Prostate gland (tissue), 2 donors: ENCODE measurements around the gene SCYL1. TPM values are rescaled to one million over a fixed set of nuclear protein-coding genes. Genes with fewer than 3 reads are reported as not detected.
A peak's percentile ranks its signal among the peaks of the same experiment; 100 is the strongest.

Source experiments
- DNase-seq: peaks from one replicate; pipeline ENCODE4 v3.0.0-alpha.2; 2019; ENCODE audit warnings: low spot score
- H3K27ac ChIP-seq, 2 donors: fragments of 200-600 bp; sonication (generic); 2 replicates each; pipeline ENCODE4 v1.5.1; 2017 to 2019
- H3K27me3 ChIP-seq: fragments of 200-600 bp; sonication (generic); replicated peaks from 2 replicates; pipeline ENCODE4 v1.5.1; 2019; ENCODE audit not compliant: insufficient read depth
- H3K36me3 ChIP-seq, 2 donors: fragments of 200-600 bp; sonication (generic); 1 replicate in 1 of 2; 2 replicates in 1 of 2; pipeline versions ENCODE4 v1.5.1 to v1.8.1; 2017 to 2019
- H3K4me1 ChIP-seq: fragments of 200-600 bp; sonication (generic); replicated peaks from 2 replicates; pipeline ENCODE4 v1.5.1; 2019
- H3K4me3 ChIP-seq, 2 donors: fragments of 200-600 bp; sonication (generic); 2 replicates each; pipeline ENCODE4 v1.5.1; 2017 to 2019
- H3K9me3 ChIP-seq: fragments of 200-600 bp; sonication (generic); 2 replicates; pipeline ENCODE4 v1.5.1; 2017
- POLR2A ChIP-seq: fragments of 450-650 bp; IDR thresholded peaks from one replicate; pipeline ENCODE4 v1.6.1; 2016; ENCODE audit warnings: antibody characterized with exemption, mild to moderate bottlenecking
- POLR2AphosphoS5 ChIP-seq: sonication (generic); formaldehyde crosslinking; IDR thresholded peaks from one replicate; pipeline ENCODE4 v1.6.1; 2017; ENCODE audit warnings: antibody characterized with exemption
- WGBS: methylation state at CpG from one replicate; pipeline ENCODE4 v1.1.5; 2018; 5-methylcytosine and 5-hydroxymethylcytosine counted together
- intact Hi-C: fragments of 100-400 bp; cut with DNase I; formaldehyde crosslinking; loops from one replicate; pipeline ENCODE4 v1.14.2; 2022
- total RNA-seq, 2 donors: library from RNA; depleted of rRNA; stranded (reverse); fragments of >200 nt; gene quantifications; one replicate each; pipeline ENCODE4 v1.1.0, GENCODE V29; 2016
- TF ChIP-seq, protein P1 (sequence below), 4 experiments: fragments of 200-600 bp in 2 of 4; fragments of 450-650 bp in 2 of 4; sonication (generic) in 2 of 4; IDR thresholded peaks; 1 replicate in 3 of 4; 2 replicates in 1 of 4; pipeline ENCODE4 v1.5.1; 2016 to 2019; ENCODE audit warnings: antibody characterized with exemption in 4 of 4, mild to moderate bottlenecking in 2 of 4, moderate library complexity in 2 of 4

Gene SCYL1
- total RNA-seq, 2 donors from 2014 or later: 125 to 177 TPM

DNA sequence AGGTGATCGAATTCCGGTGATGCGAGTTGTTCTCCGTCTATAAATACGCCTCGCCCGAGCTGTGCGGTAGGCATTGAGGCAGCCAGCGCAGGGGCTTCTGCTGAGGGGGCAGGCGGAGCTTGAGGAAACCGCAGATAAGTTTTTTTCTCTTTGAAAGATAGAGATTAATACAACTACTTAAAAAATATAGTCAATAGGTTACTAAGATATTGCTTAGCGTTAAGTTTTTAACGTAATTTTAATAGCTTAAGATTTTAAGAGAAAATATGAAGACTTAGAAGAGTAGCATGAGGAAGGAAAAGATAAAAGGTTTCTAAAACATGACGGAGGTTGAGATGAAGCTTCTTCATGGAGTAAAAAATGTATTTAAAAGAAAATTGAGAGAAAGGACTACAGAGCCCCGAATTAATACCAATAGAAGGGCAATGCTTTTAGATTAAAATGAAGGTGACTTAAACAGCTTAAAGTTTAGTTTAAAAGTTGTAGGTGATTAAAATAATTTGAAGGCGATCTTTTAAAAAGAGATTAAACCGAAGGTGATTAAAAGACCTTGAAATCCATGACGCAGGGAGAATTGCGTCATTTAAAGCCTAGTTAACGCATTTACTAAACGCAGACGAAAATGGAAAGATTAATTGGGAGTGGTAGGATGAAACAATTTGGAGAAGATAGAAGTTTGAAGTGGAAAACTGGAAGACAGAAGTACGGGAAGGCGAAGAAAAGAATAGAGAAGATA, 25.7 kb upstream of the SCYL1 start, which contains the start of gene MALAT1:
MALAT1 (plus strand) TSS at position 69 of the 736 bp plus-strand sequence.
- H3K4me3 ChIP-seq: peak within 1 kb of the TSS; percentile 80 to 88
- intact Hi-C loops: loop anchor here (2.0 kb wide), 2 partner anchors 26 to 80 kb away; no protein-coding TSS in a partner anchor
- no peaks in the 10 kb centered on the region for H3K27me3 ChIP-seq
- peak; percentile 92 for DNase-seq
- TF ChIP-seq POLR2A (peak; percentile 99), POLR2AphosphoS5 (peak; percentile 100)
- TF ChIP-seq, protein P1, sequence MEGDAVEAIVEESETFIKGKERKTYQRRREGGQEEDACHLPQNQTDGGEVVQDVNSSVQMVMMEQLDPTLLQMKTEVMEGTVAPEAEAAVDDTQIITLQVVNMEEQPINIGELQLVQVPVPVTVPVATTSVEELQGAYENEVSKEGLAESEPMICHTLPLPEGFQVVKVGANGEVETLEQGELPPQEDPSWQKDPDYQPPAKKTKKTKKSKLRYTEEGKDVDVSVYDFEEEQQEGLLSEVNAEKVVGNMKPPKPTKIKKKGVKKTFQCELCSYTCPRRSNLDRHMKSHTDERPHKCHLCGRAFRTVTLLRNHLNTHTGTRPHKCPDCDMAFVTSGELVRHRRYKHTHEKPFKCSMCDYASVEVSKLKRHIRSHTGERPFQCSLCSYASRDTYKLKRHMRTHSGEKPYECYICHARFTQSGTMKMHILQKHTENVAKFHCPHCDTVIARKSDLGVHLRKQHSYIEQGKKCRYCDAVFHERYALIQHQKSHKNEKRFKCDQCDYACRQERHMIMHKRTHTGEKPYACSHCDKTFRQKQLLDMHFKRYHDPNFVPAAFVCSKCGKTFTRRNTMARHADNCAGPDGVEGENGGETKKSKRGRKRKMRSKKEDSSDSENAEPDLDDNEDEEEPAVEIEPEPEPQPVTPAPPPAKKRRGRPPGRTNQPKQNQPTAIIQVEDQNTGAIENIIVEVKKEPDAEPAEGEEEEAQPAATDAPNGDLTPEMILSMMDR (IDR thresholded peaks at IDR 0.05): peak in 1 of 4 experiments; percentile 3
- no peaks in the 10 kb centered on the region for H3K9me3 ChIP-seq
- peak within 1 kb of the TSS; percentile 98 to 100 for H3K27ac ChIP-seq
- peaks cover 13 to 17% of the 10 kb centered on the region in 2 donors for H3K36me3 ChIP-seq
- H3K4me1 ChIP-seq: peaks cover 12% of the 10 kb centered on the region
- WGBS: under 1% methylated on average over 24 of the region's 24 CpGs

DNA sequence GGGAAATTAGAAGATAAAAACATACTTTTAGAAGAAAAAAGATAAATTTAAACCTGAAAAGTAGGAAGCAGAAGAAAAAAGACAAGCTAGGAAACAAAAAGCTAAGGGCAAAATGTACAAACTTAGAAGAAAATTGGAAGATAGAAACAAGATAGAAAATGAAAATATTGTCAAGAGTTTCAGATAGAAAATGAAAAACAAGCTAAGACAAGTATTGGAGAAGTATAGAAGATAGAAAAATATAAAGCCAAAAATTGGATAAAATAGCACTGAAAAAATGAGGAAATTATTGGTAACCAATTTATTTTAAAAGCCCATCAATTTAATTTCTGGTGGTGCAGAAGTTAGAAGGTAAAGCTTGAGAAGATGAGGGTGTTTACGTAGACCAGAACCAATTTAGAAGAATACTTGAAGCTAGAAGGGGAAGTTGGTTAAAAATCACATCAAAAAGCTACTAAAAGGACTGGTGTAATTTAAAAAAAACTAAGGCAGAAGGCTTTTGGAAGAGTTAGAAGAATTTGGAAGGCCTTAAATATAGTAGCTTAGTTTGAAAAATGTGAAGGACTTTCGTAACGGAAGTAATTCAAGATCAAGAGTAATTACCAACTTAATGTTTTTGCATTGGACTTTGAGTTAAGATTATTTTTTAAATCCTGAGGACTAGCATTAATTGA, 25.0 kb upstream of the SCYL1 start:
- Histone ChIP-seq H3K4me1 (peaks cover 8% of the 10 kb centered on the region), H3K9me3 (no peaks in the 10 kb centered on the region), H3K27me3 (no peaks in the 10 kb centered on the region), H3K4me3 (peak overlapping the region; percentile 80 to 88), H3K36me3 (peaks cover 20 to 24% of the 10 kb centered on the region in 2 donors), H3K27ac (peak overlapping the region; percentile 98 to 100)
- no peak for DNase-seq
- WGBS: 1% methylated on average over 3 of the region's 3 CpGs
- TF ChIP-seq, protein P1 (IDR thresholded peaks at IDR 0.05): no peak
- TF ChIP-seq POLR2A: no peak
- TF ChIP-seq POLR2AphosphoS5: no peak
- intact Hi-C loops: loop anchor here (2.0 kb wide), 2 partner anchors 27 to 81 kb away; no protein-coding TSS in a partner anchor

DNA sequence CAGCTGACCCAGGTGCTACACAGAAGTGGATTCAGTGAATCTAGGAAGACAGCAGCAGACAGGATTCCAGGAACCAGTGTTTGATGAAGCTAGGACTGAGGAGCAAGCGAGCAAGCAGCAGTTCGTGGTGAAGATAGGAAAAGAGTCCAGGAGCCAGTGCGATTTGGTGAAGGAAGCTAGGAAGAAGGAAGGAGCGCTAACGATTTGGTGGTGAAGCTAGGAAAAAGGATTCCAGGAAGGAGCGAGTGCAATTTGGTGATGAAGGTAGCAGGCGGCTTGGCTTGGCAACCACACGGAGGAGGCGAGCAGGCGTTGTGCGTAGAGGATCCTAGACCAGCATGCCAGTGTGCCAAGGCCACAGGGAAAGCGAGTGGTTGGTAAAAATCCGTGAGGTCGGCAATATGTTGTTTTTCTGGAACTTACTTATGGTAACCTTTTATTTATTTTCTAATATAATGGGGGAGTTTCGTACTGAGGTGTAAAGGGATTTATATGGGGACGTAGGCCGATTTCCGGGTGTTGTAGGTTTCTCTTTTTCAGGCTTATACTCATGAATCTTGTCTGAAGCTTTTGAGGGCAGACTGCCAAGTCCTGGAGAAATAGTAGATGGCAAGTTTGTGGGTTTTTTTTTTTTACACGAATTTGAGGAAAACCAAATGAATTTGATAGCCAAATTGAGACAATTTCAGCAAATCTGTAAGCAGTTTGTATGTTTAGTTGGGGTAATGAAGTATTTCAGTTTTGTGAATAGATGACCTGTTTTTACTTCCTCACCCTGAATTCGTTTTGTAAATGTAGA, 24.3 kb upstream of the SCYL1 start:
- H3K27ac ChIP-seq: peak overlapping the region; percentile 98 to 100
- peaks cover 27 to 31% of the 10 kb centered on the region in 2 donors for H3K36me3 ChIP-seq
- H3K27me3 ChIP-seq: no peaks in the 10 kb centered on the region
- peak; percentile 93 for TF ChIP-seq POLR2AphosphoS5
- no peak for TF ChIP-seq POLR2A
- TF ChIP-seq, protein P1 (IDR thresholded peaks at IDR 0.05): peak in 1 of 4 experiments; percentile 11
- H3K9me3 ChIP-seq: no peaks in the 10 kb centered on the region
- intact Hi-C loops: no loop called here
- H3K4me1 ChIP-seq: peaks cover 7% of the 10 kb centered on the region
- under 1% methylated on average over 20 of the region's 20 CpGs for WGBS
- H3K4me3 ChIP-seq: peak overlapping the region; percentile 80 to 88
- no peak for DNase-seq

DNA sequence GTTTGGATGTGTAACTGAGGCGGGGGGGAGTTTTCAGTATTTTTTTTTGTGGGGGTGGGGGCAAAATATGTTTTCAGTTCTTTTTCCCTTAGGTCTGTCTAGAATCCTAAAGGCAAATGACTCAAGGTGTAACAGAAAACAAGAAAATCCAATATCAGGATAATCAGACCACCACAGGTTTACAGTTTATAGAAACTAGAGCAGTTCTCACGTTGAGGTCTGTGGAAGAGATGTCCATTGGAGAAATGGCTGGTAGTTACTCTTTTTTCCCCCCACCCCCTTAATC, 23.8 kb upstream of the SCYL1 start:
- intact Hi-C loops: no loop called here
- peaks cover 32 to 33% of the 10 kb centered on the region in 2 donors for H3K36me3 ChIP-seq
- WGBS: 0% methylated on average over 2 of the region's 2 CpGs

More for the DNA sequence above, 23.8 kb upstream of the SCYL1 start:
- Histone ChIP-seq H3K4me1 (peaks cover 2% of the 10 kb centered on the region), H3K27me3 (no peaks in the 10 kb centered on the region), H3K9me3 (no peaks in the 10 kb centered on the region), H3K4me3 (peak overlapping the region; percentile 80 to 88), H3K27ac (peak overlapping the region; percentile 98 to 100)
- TF ChIP-seq POLR2AphosphoS5 (no peak), POLR2A (peak; percentile 17)
- TF ChIP-seq, protein P1 (IDR thresholded peaks at IDR 0.05): no peak
- DNase-seq: no peak
